Measurements from ENCODE around the gene PPM1H. TPM values are rescaled to one million over a fixed set of nuclear protein-coding genes. Genes with fewer than 3 reads are reported as not detected.

PPM1H gene
- total RNA-seq, 1 donor from 2014 or later: 15.7 TPM

DNA sequence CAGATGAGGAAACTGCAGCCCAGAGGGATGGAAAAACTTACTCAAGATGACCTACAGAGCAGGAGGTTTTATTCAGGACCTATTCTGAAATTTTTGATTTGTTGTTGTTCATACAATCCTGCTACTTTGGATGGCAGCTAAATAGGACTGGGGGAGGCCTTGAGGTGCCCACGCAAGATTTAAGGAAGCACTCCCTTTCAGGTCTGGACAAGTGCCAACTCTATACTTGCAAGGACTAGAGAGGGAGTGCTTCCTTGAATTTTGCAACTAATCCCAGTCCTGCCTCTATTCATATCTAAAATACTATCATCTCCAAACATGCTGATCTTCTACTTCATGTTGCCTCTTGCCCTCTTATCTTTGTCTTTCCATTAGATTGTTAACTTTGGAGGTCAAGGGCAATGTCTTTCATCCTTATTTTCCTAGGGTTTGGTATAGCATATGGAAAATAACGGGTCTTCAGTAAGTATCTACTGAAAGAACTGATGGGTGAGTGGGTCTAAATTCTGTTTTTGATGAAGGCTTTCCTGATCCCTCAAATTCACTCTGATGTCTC lies 28.6 kb upstream of the PPM1H start:
- TF ChIP-seq, protein P1, sequence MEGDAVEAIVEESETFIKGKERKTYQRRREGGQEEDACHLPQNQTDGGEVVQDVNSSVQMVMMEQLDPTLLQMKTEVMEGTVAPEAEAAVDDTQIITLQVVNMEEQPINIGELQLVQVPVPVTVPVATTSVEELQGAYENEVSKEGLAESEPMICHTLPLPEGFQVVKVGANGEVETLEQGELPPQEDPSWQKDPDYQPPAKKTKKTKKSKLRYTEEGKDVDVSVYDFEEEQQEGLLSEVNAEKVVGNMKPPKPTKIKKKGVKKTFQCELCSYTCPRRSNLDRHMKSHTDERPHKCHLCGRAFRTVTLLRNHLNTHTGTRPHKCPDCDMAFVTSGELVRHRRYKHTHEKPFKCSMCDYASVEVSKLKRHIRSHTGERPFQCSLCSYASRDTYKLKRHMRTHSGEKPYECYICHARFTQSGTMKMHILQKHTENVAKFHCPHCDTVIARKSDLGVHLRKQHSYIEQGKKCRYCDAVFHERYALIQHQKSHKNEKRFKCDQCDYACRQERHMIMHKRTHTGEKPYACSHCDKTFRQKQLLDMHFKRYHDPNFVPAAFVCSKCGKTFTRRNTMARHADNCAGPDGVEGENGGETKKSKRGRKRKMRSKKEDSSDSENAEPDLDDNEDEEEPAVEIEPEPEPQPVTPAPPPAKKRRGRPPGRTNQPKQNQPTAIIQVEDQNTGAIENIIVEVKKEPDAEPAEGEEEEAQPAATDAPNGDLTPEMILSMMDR (IDR thresholded peaks at IDR 0.05; ENCODE audit: unreplicated experiment): no peak
- DNase-seq (ENCODE audit: low spot score in 2 of 2, unreplicated experiment in 2 of 2): no peak
- Mint-ChIP-seq H3K27me3 (ENCODE audit: low read depth) (no peaks in the 10 kb centered on the region), H3K4me3 (no peak overlapping the region), H3K4me1 (peaks cover 4% of the 10 kb centered on the region), H3K36me3 (no peaks in the 10 kb centered on the region), H3K27ac (no peak overlapping the region), H3K9me3 (peaks cover 3% of the 10 kb centered on the region)

- H3K27ac Mint-ChIP-seq: no peak overlapping the region
- H3K27me3 Mint-ChIP-seq (ENCODE audit: low read depth): no peaks in the 10 kb centered on the region
- H3K4me3 Mint-ChIP-seq: no peak overlapping the region
- peaks cover 3% of the 10 kb centered on the region for H3K9me3 Mint-ChIP-seq
- TF ChIP-seq, protein P1 (IDR thresholded peaks at IDR 0.05; ENCODE audit: unreplicated experiment): no peak
- peaks cover 22% of the 10 kb centered on the region for H3K4me1 Mint-ChIP-seq
- H3K36me3 Mint-ChIP-seq: no peaks in the 10 kb centered on the region
- no peak for DNase-seq (ENCODE audit: low spot score in 2 of 2, unreplicated experiment in 2 of 2)
Measured at GRCh38 chr12:62960324-62960723, 25.4 kb upstream of the PPM1H start.

- TF ChIP-seq, protein P1 (IDR thresholded peaks at IDR 0.05; ENCODE audit: unreplicated experiment): no peak
Measured at GRCh38 chr12:62959745-62960144, 24.8 kb upstream of the PPM1H start.

DNA sequence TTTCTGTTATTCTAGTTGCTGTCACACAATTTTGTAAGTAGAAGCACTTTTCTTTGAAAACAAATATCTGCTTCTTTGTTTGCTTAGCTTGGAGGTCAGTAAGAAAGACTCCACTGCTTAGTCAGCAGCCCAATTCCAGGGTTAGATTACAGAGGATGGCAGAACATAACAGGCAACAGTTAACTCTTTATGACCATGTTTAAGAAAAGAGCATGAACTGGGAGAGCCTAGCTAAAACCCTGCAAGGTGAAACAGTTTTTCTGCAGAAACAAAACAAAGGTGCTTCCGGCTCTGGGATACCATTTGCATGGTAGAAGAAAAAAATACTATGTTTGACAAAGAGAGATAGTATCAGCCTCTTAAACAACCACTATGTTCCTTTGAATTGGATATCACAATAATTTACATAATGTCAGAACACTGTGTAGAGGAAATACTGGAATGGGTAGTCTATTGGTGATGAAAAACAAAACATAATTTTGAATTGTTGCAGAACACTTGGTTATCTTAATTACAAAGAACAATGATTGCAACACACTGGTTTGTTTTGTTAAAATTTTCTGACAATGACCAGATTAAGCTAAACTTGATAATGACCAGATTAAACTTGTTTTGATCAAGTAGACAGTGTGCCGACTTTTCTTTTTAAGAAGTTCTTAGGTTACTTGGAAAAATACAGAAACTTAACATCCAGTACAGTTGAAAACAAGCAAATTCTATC lies 22.4 kb upstream of the PPM1H start:
- H3K4me3 Mint-ChIP-seq: no peak overlapping the region
- no peaks in the 10 kb centered on the region for H3K36me3 Mint-ChIP-seq
- no peak for DNase-seq (ENCODE audit: low spot score in 2 of 2, unreplicated experiment in 2 of 2)
- H3K27me3 Mint-ChIP-seq (ENCODE audit: low read depth): no peaks in the 10 kb centered on the region
- no peaks in the 10 kb centered on the region for H3K9me3 Mint-ChIP-seq
- TF ChIP-seq, protein P1 (IDR thresholded peaks at IDR 0.05; ENCODE audit: unreplicated experiment): no peak
- peaks cover 19% of the 10 kb centered on the region for H3K4me1 Mint-ChIP-seq
- peak overlapping the region; percentile 74 for H3K27ac Mint-ChIP-seq

More at GRCh38 chr12:62959745-62960144, 24.8 kb upstream of the PPM1H start:
- no peak for DNase-seq (ENCODE audit: low spot score in 2 of 2, unreplicated experiment in 2 of 2)
- Mint-ChIP-seq H3K4me1 (peaks cover 22% of the 10 kb centered on the region), H3K27ac (no peak overlapping the region), H3K27me3 (ENCODE audit: low read depth) (no peaks in the 10 kb centered on the region), H3K4me3 (no peak overlapping the region), H3K36me3 (no peaks in the 10 kb centered on the region), H3K9me3 (peaks cover 3% of the 10 kb centered on the region)

- Mint-ChIP-seq H3K27ac (no peak overlapping the region), H3K36me3 (no peaks in the 10 kb centered on the region)
- TF ChIP-seq, protein P1 (IDR thresholded peaks at IDR 0.05; ENCODE audit: unreplicated experiment): no peak
Measured at GRCh38 chr12:62955678-62956077, 20.7 kb upstream of the PPM1H start.

More at GRCh38 chr12:62955678-62956077, 20.7 kb upstream of the PPM1H start:
- DNase-seq (ENCODE audit: low spot score in 2 of 2, unreplicated experiment in 2 of 2): no peak
- Mint-ChIP-seq H3K4me1 (peaks cover 19% of the 10 kb centered on the region), H3K9me3 (peaks cover 7% of the 10 kb centered on the region), H3K27me3 (ENCODE audit: low read depth) (no peaks in the 10 kb centered on the region), H3K4me3 (no peak overlapping the region)
